GM18858 (cell line): ENCODE data around the gene FLAD1.

Experiments used
- ATAC-seq: cut with Tn5 transposase; IDR thresholded peaks from one replicate; pipeline ENCODE4 v1.9.1; 2021; ENCODE audit not compliant: unreplicated experiment

The FLAD1 gene

GRCh38 chr1:154951901-154952657 lies 31.1 kb upstream of the FLAD1 start:
- ATAC-seq, result no peak

- ATAC-seq, result no peak
These were observed 30.5 kb upstream of the FLAD1 start for GRCh38 chr1:154952664-154953063.

- ATAC-seq, result no peak
These were observed 29.5 kb upstream of the FLAD1 start for GRCh38 chr1:154953611-154954038.

GRCh38 chr1:154954541-154954940 lies 28.6 kb upstream of the FLAD1 start:
- no peak for ATAC-seq

GRCh38 chr1:154955039-154955717 lies 28.0 kb upstream of the FLAD1 start:
- no peak for ATAC-seq

- ATAC-seq, result peak; percentile 39
These were observed 27.2 kb upstream of the FLAD1 start, which contains the start of gene PBXIP1 for GRCh38 chr1:154955718-154956543. Gene PBXIP1 (minus strand): TSS chr1:154956099. CDS start chr1:154953721, 2,378 bp downstream.

GRCh38 chr1:154956544-154956941 lies 26.6 kb upstream of the FLAD1 start:
- ATAC-seq, result no peak

- ATAC-seq, result no peak
These were observed 26.0 kb upstream of the FLAD1 start for GRCh38 chr1:154957091-154957657.

GRCh38 chr1:154958036-154958435 lies 25.1 kb upstream of the FLAD1 start:
- ATAC-seq, result no peak

- ATAC-seq, result no peak
These were observed 24.3 kb upstream of the FLAD1 start for GRCh38 chr1:154958681-154959425.

GRCh38 chr1:154959426-154959780 lies 23.7 kb upstream of the FLAD1 start:
- ATAC-seq, result no peak

GRCh38 chr1:154960446-154961136 lies 22.6 kb upstream of the FLAD1 start:
- ATAC-seq, result no peak

- ATAC-seq, result peak; percentile 59
These were observed 21.7 kb upstream of the FLAD1 start, which contains the start of gene PYGO2 for GRCh38 chr1:154961207-154962155. Gene PYGO2 (minus strand): TSS chr1:154961782. CDS start chr1:154961576, 206 bp downstream.

- ATAC-seq, result no peak
These were observed 20.9 kb upstream of the FLAD1 start for GRCh38 chr1:154962156-154962749.

- ATAC-seq, result no peak
These were observed 20.3 kb upstream of the FLAD1 start for GRCh38 chr1:154962795-154963330.

GRCh38 chr1:154963643-154964042 lies 19.5 kb upstream of the FLAD1 start:
- no peak for ATAC-seq

- ATAC-seq, result no peak
These were observed 18.8 kb upstream of the FLAD1 start for GRCh38 chr1:154964359-154964758.

- no peak for ATAC-seq
These were observed 17.0 kb upstream of the FLAD1 start for GRCh38 chr1:154966111-154966510.
